Upper lobe of left lung (tissue), 4 donors: ENCODE data around the gene TTLL10.

Experiments used
- CTCF ChIP-seq, 6 experiments: fragments of 450-650 bp in 4 of 6; fragments of 200-600 bp in 2 of 6; sonication (generic) in 2 of 6; IDR thresholded peaks; one replicate each; pipeline ENCODE4 v1.5.1; 2016 to 2019; ENCODE audit warnings: antibody characterized with exemption in 6 of 6
- POLR2A ChIP-seq, 4 donors: fragments of 450-650 bp; IDR thresholded peaks; one replicate each; pipeline ENCODE4 v1.5.1; 2016 to 2017; ENCODE audit warnings: antibody characterized with exemption in 4 of 4, mild to moderate bottlenecking in 2 of 4
- POLR2AphosphoS5 ChIP-seq, 2 donors: sonication (generic); formaldehyde crosslinking; IDR thresholded peaks; one replicate each; pipeline ENCODE4 v1.5.1; 2017; ENCODE audit warnings: antibody characterized with exemption in 2 of 2

GRCh38 chr1:1229770-1230169 lies 56.1 kb downstream of the TTLL10 start:
- TF ChIP-seq CTCF (IDR thresholded peaks at IDR 0.05) (no peak), POLR2A (IDR thresholded peaks at IDR 0.05) (no peak), POLR2AphosphoS5 (IDR thresholded peaks at IDR 0.05) (no peak)
